HG02610 (cell line): Measurements from ENCODE around the gene NDUFA9.

Experiments
- ATAC-seq: cut with Tn5 transposase; IDR thresholded peaks from one replicate; pipeline ENCODE4 v1.9.1; 2021; ENCODE audit warnings: mild to moderate bottlenecking, moderate library complexity; ENCODE audit not compliant: unreplicated experiment

The NDUFA9 gene

GRCh38 chr12:4648501-4649357, at the start of gene NDUFA9, which contains the start of gene AKAP3:
Gene NDUFA9 (plus strand): TSS chr12:4649114. CDS start chr12:4649127, 13 bp downstream.
Gene AKAP3 (minus strand): TSS chr12:4649051. CDS start chr12:4638196, 10,855 bp downstream.
- peak; percentile 60 for ATAC-seq

- no peak for ATAC-seq
Observed at GRCh38 chr12:4603421-4603820, 45.5 kb upstream of the NDUFA9 start.

- ATAC-seq, result no peak
Observed at GRCh38 chr12:4603946-4604345, 45.0 kb upstream of the NDUFA9 start.

- peak; percentile 88 for ATAC-seq
Observed at GRCh38 chr12:4604684-4605193, 44.2 kb upstream of the NDUFA9 start.

GRCh38 chr12:4607056-4607455, 41.9 kb upstream of the NDUFA9 start:
- no peak for ATAC-seq

- ATAC-seq, result no peak
Observed at GRCh38 chr12:4609071-4609470, 39.8 kb upstream of the NDUFA9 start.

GRCh38 chr12:4610481-4610880, 38.4 kb upstream of the NDUFA9 start:
- ATAC-seq, result no peak

GRCh38 chr12:4615667-4616066, 33.2 kb upstream of the NDUFA9 start:
- no peak for ATAC-seq

GRCh38 chr12:4621511-4621910, 27.4 kb upstream of the NDUFA9 start:
- no peak for ATAC-seq

GRCh38 chr12:4626543-4626942, 22.4 kb upstream of the NDUFA9 start:
- no peak for ATAC-seq

- no peak for ATAC-seq
Observed at GRCh38 chr12:4628406-4628805, 20.5 kb upstream of the NDUFA9 start.

GRCh38 chr12:4630262-4630661, 18.7 kb upstream of the NDUFA9 start:
- no peak for ATAC-seq

GRCh38 chr12:4643747-4644146, 5.2 kb upstream of the NDUFA9 start:
- no peak for ATAC-seq

- ATAC-seq, result no peak
Observed at GRCh38 chr12:4645023-4645422, 3.9 kb upstream of the NDUFA9 start.

GRCh38 chr12:4648104-4648500, 812 bp upstream of the NDUFA9 start:
- peak; percentile 30 for ATAC-seq

GRCh38 chr12:4649358-4649661, 396 bp downstream of the NDUFA9 start:
- ATAC-seq, result no peak

GRCh38 chr12:4653257-4653656, 4.3 kb downstream of the NDUFA9 start:
- no peak for ATAC-seq

- no peak for ATAC-seq
Observed at GRCh38 chr12:4653691-4654090, 4.8 kb downstream of the NDUFA9 start.

GRCh38 chr12:4663971-4664505, 15.1 kb downstream of the NDUFA9 start:
- ATAC-seq, result no peak

- no peak for ATAC-seq
Observed at GRCh38 chr12:4665236-4665635, 16.3 kb downstream of the NDUFA9 start.

GRCh38 chr12:4679711-4680110, 30.8 kb downstream of the NDUFA9 start:
- ATAC-seq, result no peak

- ATAC-seq, result no peak
Observed at GRCh38 chr12:4681732-4682131, 32.8 kb downstream of the NDUFA9 start.
